Measurements from ENCODE around the gene HSPA8. TPM values are rescaled to one million over a fixed set of nuclear protein-coding genes. Genes with fewer than 3 reads are reported as not detected.

Gene HSPA8
- total and polyA plus RNA-seq, 10 donors, result 110 to 1,026 (median 639) TPM

- Histone ChIP-seq H3K27ac (peak overlapping the region in 5 of 8 donors; percentile 47 to 78 (median 59)), H3K9me3 (no peaks in the 10 kb centered on the region), H3K27me3 (replicated peaks in 1 of 7) (no peaks in the 10 kb centered on the region), H3K4me1 (no peaks in the 10 kb centered on the region), H3K36me3 (peaks cover 0 to 3% (median 0%) of the 10 kb centered on the region in 6 donors), H3K4me3 (no peak overlapping the region)
- no peak for DNase-seq
- WGBS, 5 donors, result 61 to 81% (median 65%) methylated on average over 5 of the region's 5 CpGs
- TF ChIP-seq POLR2AphosphoS5 (IDR thresholded peaks at IDR 0.05) (peak in 1 of 3 donors; percentile 69), CTCF (IDR thresholded peaks at IDR 0.05 in 8 of 11, conservative IDR thresholded peaks at IDR 0.05 in 3 of 11) (no peak)
- intact Hi-C loops (cut with DNase I; ENCODE audit: low total_unique reads), result no loop called here
Measured at GRCh38 chr11:123046473-123047259, 15.3 kb downstream of the HSPA8 start.

- no peak for TF ChIP-seq POLR2A (IDR thresholded peaks at IDR 0.05)
- no peak for TF ChIP-seq CTCF (IDR thresholded peaks at IDR 0.05 in 8 of 11, conservative IDR thresholded peaks at IDR 0.05 in 3 of 11)
- TF ChIP-seq POLR2AphosphoS5 (IDR thresholded peaks at IDR 0.05), result no peak
- Histone ChIP-seq H3K27me3 (replicated peaks in 1 of 7) (no peaks in the 10 kb centered on the region), H3K36me3 (no peaks in the 10 kb centered on the region), H3K9me3 (no peaks in the 10 kb centered on the region), H3K4me1 (peaks cover 0 to 3% (median 0%) of the 10 kb centered on the region in 6 donors), H3K27ac (peak overlapping the region in 2 of 8 donors; percentile 26 to 72), H3K4me3 (no peak overlapping the region)
- intact Hi-C loops (cut with DNase I; ENCODE audit: low total_unique reads), result no loop called here
- DNase-seq, result no peak
- 83 to 100% (median 100%) methylated on average over 1 of the region's 1 CpG for WGBS, 5 donors
Measured at GRCh38 chr11:123045101-123045500, 16.8 kb downstream of the HSPA8 start.

- H3K27me3 ChIP-seq (replicated peaks in 1 of 7), result no peaks in the 10 kb centered on the region
- intact Hi-C loops (cut with DNase I; ENCODE audit: low total_unique reads), result no loop called here
Measured at GRCh38 chr11:123041185-123041584, 20.8 kb downstream of the HSPA8 start.

More at GRCh38 chr11:123041185-123041584, 20.8 kb downstream of the HSPA8 start:
- H3K4me3 ChIP-seq, result no peak overlapping the region
- no peaks in the 10 kb centered on the region for H3K36me3 ChIP-seq
- DNase-seq, result no peak
- 83 to 98% (median 94%) methylated on average over 9 to 10 of the region's 10 CpGs for WGBS, 5 donors
- no peaks in the 10 kb centered on the region for H3K9me3 ChIP-seq
- TF ChIP-seq POLR2A (IDR thresholded peaks at IDR 0.05), result no peak
- TF ChIP-seq CTCF (IDR thresholded peaks at IDR 0.05 in 8 of 11, conservative IDR thresholded peaks at IDR 0.05 in 3 of 11), result no peak
- no peak for TF ChIP-seq POLR2AphosphoS5 (IDR thresholded peaks at IDR 0.05)
- H3K27ac ChIP-seq, result no peak overlapping the region
- H3K4me1 ChIP-seq, result peaks cover 0 to 3% (median 0%) of the 10 kb centered on the region in 6 donors
